ENCODE results near the gene ADAMTS17. TPM values are rescaled to one million over a fixed set of nuclear protein-coding genes. Genes with fewer than 3 reads are reported as not detected.

ADAMTS17 gene
- total RNA-seq, 4 donors from 2014 or later = 6.0 to 17.6 (median 8.2) TPM

DNA sequence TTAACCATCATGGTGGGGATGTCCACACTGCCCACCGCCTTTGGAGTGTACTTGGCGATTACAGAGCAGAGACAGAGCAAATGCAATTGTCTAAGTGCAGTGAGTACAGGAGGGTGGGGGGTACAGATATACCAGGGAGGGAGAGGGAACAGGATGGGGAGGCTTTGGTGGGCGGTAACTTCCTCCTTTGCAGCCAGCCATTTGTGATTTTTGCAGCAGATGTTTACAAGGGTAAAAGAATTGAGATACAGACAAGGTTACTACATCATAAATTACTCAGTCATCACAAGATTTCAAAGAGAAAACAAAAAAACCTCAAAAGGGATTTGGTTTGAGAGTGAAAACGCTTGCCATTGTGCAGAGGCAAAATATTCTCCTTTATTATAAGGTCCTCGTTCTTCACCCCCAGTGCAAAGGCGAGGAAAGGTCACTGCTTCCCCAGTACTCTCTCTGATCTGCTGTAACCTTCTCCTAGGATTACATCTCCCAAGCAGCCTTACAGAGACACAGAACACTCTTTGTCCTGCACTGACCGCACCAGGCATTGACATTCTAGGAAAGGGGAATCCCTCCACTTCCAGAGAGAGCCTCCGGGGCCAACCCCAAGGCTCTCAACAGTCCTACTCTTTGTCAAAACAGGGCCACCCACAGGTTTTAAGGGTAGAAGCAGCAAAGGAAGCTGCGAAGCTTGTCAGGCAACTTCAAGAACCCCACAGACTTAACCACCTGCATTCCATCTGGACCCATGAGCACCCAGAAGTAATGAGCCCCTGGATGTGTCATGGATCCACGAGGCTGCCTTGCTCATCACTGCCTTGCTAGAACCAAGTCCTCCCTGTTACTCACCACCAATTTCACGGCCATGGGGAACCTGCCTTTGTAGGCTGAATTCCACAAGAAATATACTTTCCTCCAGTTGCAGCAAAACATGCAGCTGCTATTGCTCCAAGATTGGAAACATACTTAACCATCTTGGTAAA lies 117.3 kb downstream of the ADAMTS17 start:
- in situ Hi-C loops (cut with MboI; ENCODE audit: low pct_ligation_motif_present in 1 of 4, low pct_unique_long_range_greater_than_20kb in 1 of 4, low sequenced_read_pairs in 3 of 4) = no loop called here
- WGBS, 2 donors (ENCODE audit: low coverage in 1 of 2) = 75 to 79% methylated on average over 5 to 11 of the region's 11 CpGs

DNA sequence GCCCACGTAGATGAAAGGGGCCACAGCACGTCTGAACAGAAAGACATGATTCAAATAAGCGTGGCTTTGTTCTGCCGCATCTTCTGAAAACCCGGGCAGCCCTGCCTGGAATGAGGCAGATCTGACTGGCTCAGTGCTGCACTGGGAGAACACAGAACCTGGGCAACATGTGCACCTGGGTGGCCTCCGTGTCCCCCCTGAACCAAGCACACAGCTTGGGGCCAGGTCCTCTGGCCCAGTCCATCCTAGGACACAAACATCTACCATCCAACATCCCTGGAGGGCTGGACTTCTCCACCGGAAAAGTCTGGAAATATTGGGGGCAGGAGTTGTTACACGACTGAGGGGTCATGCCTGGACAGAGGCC lies 119.4 kb downstream of the ADAMTS17 start:
- in situ Hi-C loops (cut with MboI; ENCODE audit: low pct_ligation_motif_present in 1 of 4, low pct_unique_long_range_greater_than_20kb in 1 of 4, low sequenced_read_pairs in 3 of 4) (no loop called here), intact Hi-C loops (cut with DNase I; ENCODE audit: low total_unique reads) (no loop called here)
- H3K27me3 ChIP-seq = no peaks in the 10 kb centered on the region
- H3K36me3 ChIP-seq = no peaks in the 10 kb centered on the region
- DNase-seq = no peak
- no peaks in the 10 kb centered on the region for H3K9me3 ChIP-seq
- peaks cover 0 to 7% (median 0%) of the 10 kb centered on the region in 4 donors for H3K4me1 ChIP-seq
- no peak overlapping the region for H3K27ac ChIP-seq
- H3K4me3 ChIP-seq = no peak overlapping the region
- 89 to 100% methylated on average over 1 to 8 of the region's 8 CpGs for WGBS, 2 donors (ENCODE audit: low coverage in 1 of 2)
- TF ChIP-seq POLR2AphosphoS5 (IDR thresholded peaks at IDR 0.05) (no peak), EP300 (IDR thresholded peaks at IDR 0.05; ENCODE audit: low read depth) (no peak), POLR2A (IDR thresholded peaks at IDR 0.05) (no peak)
- TF ChIP-seq, protein P1, sequence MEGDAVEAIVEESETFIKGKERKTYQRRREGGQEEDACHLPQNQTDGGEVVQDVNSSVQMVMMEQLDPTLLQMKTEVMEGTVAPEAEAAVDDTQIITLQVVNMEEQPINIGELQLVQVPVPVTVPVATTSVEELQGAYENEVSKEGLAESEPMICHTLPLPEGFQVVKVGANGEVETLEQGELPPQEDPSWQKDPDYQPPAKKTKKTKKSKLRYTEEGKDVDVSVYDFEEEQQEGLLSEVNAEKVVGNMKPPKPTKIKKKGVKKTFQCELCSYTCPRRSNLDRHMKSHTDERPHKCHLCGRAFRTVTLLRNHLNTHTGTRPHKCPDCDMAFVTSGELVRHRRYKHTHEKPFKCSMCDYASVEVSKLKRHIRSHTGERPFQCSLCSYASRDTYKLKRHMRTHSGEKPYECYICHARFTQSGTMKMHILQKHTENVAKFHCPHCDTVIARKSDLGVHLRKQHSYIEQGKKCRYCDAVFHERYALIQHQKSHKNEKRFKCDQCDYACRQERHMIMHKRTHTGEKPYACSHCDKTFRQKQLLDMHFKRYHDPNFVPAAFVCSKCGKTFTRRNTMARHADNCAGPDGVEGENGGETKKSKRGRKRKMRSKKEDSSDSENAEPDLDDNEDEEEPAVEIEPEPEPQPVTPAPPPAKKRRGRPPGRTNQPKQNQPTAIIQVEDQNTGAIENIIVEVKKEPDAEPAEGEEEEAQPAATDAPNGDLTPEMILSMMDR (IDR thresholded peaks at IDR 0.05) = no peak

More for the DNA sequence above, 117.3 kb downstream of the ADAMTS17 start:
- no peak for DNase-seq
- Histone ChIP-seq H3K36me3 (no peaks in the 10 kb centered on the region), H3K27ac (no peak overlapping the region), H3K4me1 (no peaks in the 10 kb centered on the region), H3K4me3 (no peak overlapping the region), H3K27me3 (no peaks in the 10 kb centered on the region), H3K9me3 (no peaks in the 10 kb centered on the region)
- intact Hi-C loops (cut with DNase I; ENCODE audit: low total_unique reads) = no loop called here
- TF ChIP-seq EP300 (IDR thresholded peaks at IDR 0.05; ENCODE audit: low read depth) = no peak
- TF ChIP-seq, protein P1 (IDR thresholded peaks at IDR 0.05) = no peak

DNA sequence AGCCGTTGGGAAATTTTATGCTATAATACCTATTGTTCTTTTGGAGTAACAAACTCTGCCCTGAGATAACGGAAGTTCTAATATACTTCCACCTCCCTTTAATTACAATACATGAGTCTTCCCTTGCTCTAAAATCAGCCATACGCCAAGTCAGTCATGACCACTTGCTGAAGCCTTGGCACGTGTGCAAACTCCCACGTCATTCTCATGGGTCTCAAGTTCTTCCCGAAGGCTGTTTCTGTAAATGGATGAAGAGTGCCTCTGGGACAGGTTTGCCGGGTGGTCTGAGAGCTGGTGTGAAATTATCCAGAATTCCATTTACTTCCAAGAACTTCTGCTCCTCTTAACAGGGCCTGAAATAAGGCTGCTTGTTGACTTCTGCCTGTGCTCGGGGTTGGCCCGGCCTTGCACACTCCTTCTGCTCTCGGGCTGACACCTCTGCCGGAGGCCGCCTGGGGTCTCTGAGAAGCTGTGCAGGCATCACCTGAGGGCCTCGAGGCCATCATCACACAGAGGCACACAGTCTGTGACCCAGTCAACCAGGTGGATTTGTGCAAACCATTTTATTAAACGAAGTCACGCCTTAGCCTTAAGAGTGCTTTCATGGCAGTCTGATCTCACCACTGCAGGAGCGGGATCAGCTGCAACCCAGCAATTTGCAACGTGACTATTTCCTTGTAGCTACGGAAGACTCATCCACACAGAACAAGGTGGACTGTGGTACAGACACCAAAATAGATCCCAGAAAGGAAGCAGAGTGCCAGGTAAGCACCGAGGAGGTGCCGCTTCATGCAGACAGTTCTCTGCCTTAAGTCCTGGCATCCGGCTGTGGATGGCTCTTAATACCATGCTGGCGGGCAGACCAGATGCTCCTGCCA lies 120.1 kb downstream of the ADAMTS17 start:
- no peaks in the 10 kb centered on the region for H3K9me3 ChIP-seq
- no peaks in the 10 kb centered on the region for H3K27me3 ChIP-seq
- peaks cover 0 to 9% (median 0%) of the 10 kb centered on the region in 4 donors for H3K4me1 ChIP-seq
- H3K27ac ChIP-seq = no peak overlapping the region
- in situ Hi-C loops (cut with MboI; ENCODE audit: low pct_ligation_motif_present in 1 of 4, low pct_unique_long_range_greater_than_20kb in 1 of 4, low sequenced_read_pairs in 3 of 4) (no loop called here), intact Hi-C loops (cut with DNase I; ENCODE audit: low total_unique reads) (no loop called here)
- TF ChIP-seq POLR2A (IDR thresholded peaks at IDR 0.05) = no peak
- TF ChIP-seq, protein P1 (IDR thresholded peaks at IDR 0.05) = no peak
- no peak for TF ChIP-seq POLR2AphosphoS5 (IDR thresholded peaks at IDR 0.05)
- TF ChIP-seq EP300 (IDR thresholded peaks at IDR 0.05; ENCODE audit: low read depth) = no peak
- no peak overlapping the region for H3K4me3 ChIP-seq
- H3K36me3 ChIP-seq = no peaks in the 10 kb centered on the region
- no peak for DNase-seq
- 84 to 87% methylated on average over 5 to 22 of the region's 22 CpGs for WGBS, 2 donors (ENCODE audit: low coverage in 1 of 2)
